Measurements from ENCODE around the gene ULK4.
"Not testable (repeated sequence)": the region's sequence is repeated elsewhere in the genome, so short reads cannot be mapped to it uniquely, and the experiment has no call there.

Gene ULK4

GRCh38 chr3:41464858-41465257 lies 497.0 kb downstream of the ULK4 start:
- no peak for TF ChIP-seq CTCF (IDR thresholded peaks at IDR 0.05; ENCODE audit: borderline replicate concordance, insufficient read depth, low read depth, low read length)
- no peak overlapping the region for H3K4me3 ChIP-seq (ENCODE audit: low read depth, low read length)

- H3K4me3 ChIP-seq (ENCODE audit: low read depth, low read length): no peak overlapping the region
- TF ChIP-seq CTCF (IDR thresholded peaks at IDR 0.05; ENCODE audit: borderline replicate concordance, insufficient read depth, low read depth, low read length): no peak
Observed at GRCh38 chr3:41464401-41464800, 497.5 kb downstream of the ULK4 start.

- no peak overlapping the region for H3K4me3 ChIP-seq (ENCODE audit: low read depth, low read length)
- TF ChIP-seq CTCF (IDR thresholded peaks at IDR 0.05; ENCODE audit: borderline replicate concordance, insufficient read depth, low read depth, low read length): no peak
Observed at GRCh38 chr3:41462103-41462691, 499.7 kb downstream of the ULK4 start.

GRCh38 chr3:41460736-41461135 lies 501.2 kb downstream of the ULK4 start:
- TF ChIP-seq CTCF (IDR thresholded peaks at IDR 0.05; ENCODE audit: borderline replicate concordance, insufficient read depth, low read depth, low read length): no peak
- H3K4me3 ChIP-seq (ENCODE audit: low read depth, low read length): no peak overlapping the region

- no peak overlapping the region for H3K4me3 ChIP-seq (ENCODE audit: low read depth, low read length)
- TF ChIP-seq CTCF (IDR thresholded peaks at IDR 0.05; ENCODE audit: borderline replicate concordance, insufficient read depth, low read depth, low read length): no peak
Observed at GRCh38 chr3:41457176-41457575, 504.7 kb downstream of the ULK4 start.

- no peak for TF ChIP-seq CTCF (IDR thresholded peaks at IDR 0.05; ENCODE audit: borderline replicate concordance, insufficient read depth, low read depth, low read length)
- no peak overlapping the region for H3K4me3 ChIP-seq (ENCODE audit: low read depth, low read length)
Observed at GRCh38 chr3:41456162-41456561, 505.7 kb downstream of the ULK4 start.

- H3K4me3 ChIP-seq (ENCODE audit: low read depth, low read length): not testable (repeated sequence)
Observed at GRCh38 chr3:41453618-41454017, 508.3 kb downstream of the ULK4 start.
